Endothelial cell of umbilical vein (primary cell): ENCODE data around the gene CYP2A6.
"Not testable (repeated sequence)": the region's sequence is repeated elsewhere in the genome, so short reads cannot be mapped to it uniquely, and the experiment has no call there.

Experiments used
- FOS ChIP-seq: IDR thresholded peaks from 2 replicates; pipeline ENCODE4 v1.6.1; 2011; ENCODE audit warnings: mild to moderate bottlenecking, low read length, moderate library complexity, borderline replicate concordance; ENCODE audit not compliant: insufficient read depth
- POLR2A ChIP-seq: IDR thresholded peaks from 2 replicates; pipeline ENCODE4 v1.6.1; 2012; ENCODE audit warnings: low read depth, mild to moderate bottlenecking, control low read depth, low read length
- TF ChIP-seq, protein P1 (sequence below), 2 donors: IDR thresholded peaks; 1 replicate in 1 of 2; 2 replicates in 1 of 2; pipeline ENCODE4 v1.5.1; 2011; ENCODE audit warnings: low read length in 2 of 2, mild to moderate bottlenecking in 2 of 2, moderate library complexity in 2 of 2, control low read depth in 1 of 2, inconsistent platforms in 1 of 2, low read depth in 1 of 2; ENCODE audit not compliant: insufficient read depth in 1 of 2; ENCODE audit errors: extremely low read depth in 1 of 2

DNA sequence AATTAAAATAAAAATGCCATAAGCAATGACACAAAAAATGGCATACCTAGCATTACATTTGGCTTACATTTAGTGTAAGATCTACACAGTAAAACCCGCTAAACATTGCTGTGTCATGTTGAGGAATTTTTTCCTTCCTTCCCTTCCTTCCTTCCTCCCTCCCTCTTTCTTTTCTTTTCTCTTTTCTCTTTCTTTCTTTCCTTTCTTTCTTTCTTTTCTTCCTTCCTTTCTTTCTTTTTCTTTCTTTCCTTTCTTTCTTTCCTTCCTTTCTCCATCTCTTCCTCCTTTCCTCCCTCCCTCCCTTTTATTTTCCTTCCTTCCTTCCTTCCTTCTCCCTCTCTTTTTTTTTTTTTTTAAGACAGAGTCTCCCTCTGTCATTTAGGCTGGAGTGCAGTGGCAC is 11.8 kb downstream of the CYP2A6 start:
- not testable (repeated sequence) for TF ChIP-seq FOS, POLR2A
- TF ChIP-seq, protein P1, sequence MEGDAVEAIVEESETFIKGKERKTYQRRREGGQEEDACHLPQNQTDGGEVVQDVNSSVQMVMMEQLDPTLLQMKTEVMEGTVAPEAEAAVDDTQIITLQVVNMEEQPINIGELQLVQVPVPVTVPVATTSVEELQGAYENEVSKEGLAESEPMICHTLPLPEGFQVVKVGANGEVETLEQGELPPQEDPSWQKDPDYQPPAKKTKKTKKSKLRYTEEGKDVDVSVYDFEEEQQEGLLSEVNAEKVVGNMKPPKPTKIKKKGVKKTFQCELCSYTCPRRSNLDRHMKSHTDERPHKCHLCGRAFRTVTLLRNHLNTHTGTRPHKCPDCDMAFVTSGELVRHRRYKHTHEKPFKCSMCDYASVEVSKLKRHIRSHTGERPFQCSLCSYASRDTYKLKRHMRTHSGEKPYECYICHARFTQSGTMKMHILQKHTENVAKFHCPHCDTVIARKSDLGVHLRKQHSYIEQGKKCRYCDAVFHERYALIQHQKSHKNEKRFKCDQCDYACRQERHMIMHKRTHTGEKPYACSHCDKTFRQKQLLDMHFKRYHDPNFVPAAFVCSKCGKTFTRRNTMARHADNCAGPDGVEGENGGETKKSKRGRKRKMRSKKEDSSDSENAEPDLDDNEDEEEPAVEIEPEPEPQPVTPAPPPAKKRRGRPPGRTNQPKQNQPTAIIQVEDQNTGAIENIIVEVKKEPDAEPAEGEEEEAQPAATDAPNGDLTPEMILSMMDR (IDR thresholded peaks at IDR 0.05; ENCODE audit: extremely low read depth in 1 of 2, insufficient read depth in 1 of 2, low read depth in 1 of 2, low read length in 2 of 2) = not testable (repeated sequence)
